Chondrocyte (in vitro differentiated cells): ENCODE data around the gene ZNF697. TPM values are rescaled to one million over a fixed set of nuclear protein-coding genes. Genes with fewer than 3 reads are reported as not detected.

Source experiments
- DNase-seq: peaks from one replicate; pipeline ENCODE4 v3.0.0; 2021; ENCODE audit warnings: mixed read lengths, low spot score
- H3K27ac Mint-ChIP-seq: one replicate; pipeline ENCODE4 v1.8.0; 2021; ENCODE audit warnings: mild to moderate bottlenecking, moderate library complexity, mixed read lengths; ENCODE audit not compliant: unreplicated experiment
- H3K27me3 Mint-ChIP-seq: 2 replicates; pipeline ENCODE4 v1.8.0; 2021; ENCODE audit warnings: low read depth, mixed read lengths
- H3K36me3 Mint-ChIP-seq: 2 replicates; pipeline ENCODE4 v1.8.0; 2021; ENCODE audit warnings: low read depth, mixed read lengths
- H3K4me1 Mint-ChIP-seq: 2 replicates; pipeline ENCODE4 v1.8.0; 2021; ENCODE audit warnings: low read depth, mild to moderate bottlenecking, mixed read lengths
- H3K4me3 Mint-ChIP-seq: one replicate; pipeline ENCODE4 v1.8.0; 2021; ENCODE audit warnings: mild to moderate bottlenecking, moderate library complexity, mixed read lengths; ENCODE audit not compliant: unreplicated experiment
- H3K9me3 Mint-ChIP-seq: 2 replicates; pipeline ENCODE4 v1.8.0; 2021; ENCODE audit warnings: low read depth, mixed read lengths
- CTCF ChIP-seq: fragments of 200-600 bp; sonication (generic); IDR thresholded peaks from 2 replicates; pipeline ENCODE4 v1.5.0; 2021; ENCODE audit warnings: antibody characterized with exemption, mild to moderate bottlenecking, moderate library complexity
- total RNA-seq: library from RNA; stranded (reverse); gene quantifications from 3 replicates; pipeline ENCODE4 v1.2.1, GENCODE V29; 2021

ZNF697 gene
- total RNA-seq, 1 donor from 2014 or later, result 13.6 TPM

GRCh38 chr1:119674835-119675289, 26.8 kb upstream of the ZNF697 start:
- Mint-ChIP-seq H3K27me3 (peaks cover 3% of the 10 kb centered on the region), H3K4me3 (peak overlapping the region; percentile 75)
- no peak for DNase-seq

GRCh38 chr1:119674111-119674526, 26.1 kb upstream of the ZNF697 start:
- Mint-ChIP-seq H3K4me1 (peaks cover 34% of the 10 kb centered on the region), H3K36me3 (no peaks in the 10 kb centered on the region), H3K4me3 (no peak overlapping the region), H3K27ac (peak overlapping the region; percentile 84), H3K9me3 (no peaks in the 10 kb centered on the region), H3K27me3 (no peaks in the 10 kb centered on the region)
- no peak for TF ChIP-seq CTCF
- no peak for DNase-seq

More at GRCh38 chr1:119674835-119675289, 26.8 kb upstream of the ZNF697 start:
- Mint-ChIP-seq H3K36me3 (no peaks in the 10 kb centered on the region), H3K27ac (no peak overlapping the region), H3K4me1 (peaks cover 34% of the 10 kb centered on the region), H3K9me3 (no peaks in the 10 kb centered on the region)
- no peak for TF ChIP-seq CTCF

- Mint-ChIP-seq H3K36me3 (no peaks in the 10 kb centered on the region), H3K27ac (peak overlapping the region; percentile 84), H3K27me3 (no peaks in the 10 kb centered on the region), H3K4me3 (no peak overlapping the region), H3K4me1 (peaks cover 34% of the 10 kb centered on the region), H3K9me3 (no peaks in the 10 kb centered on the region)
- DNase-seq, result no peak
- no peak for TF ChIP-seq CTCF
Observed at GRCh38 chr1:119673171-119673940, 25.3 kb upstream of the ZNF697 start.

GRCh38 chr1:119670898-119671297, 22.8 kb upstream of the ZNF697 start:
- Mint-ChIP-seq H3K4me1 (peaks cover 31% of the 10 kb centered on the region), H3K9me3 (no peaks in the 10 kb centered on the region), H3K4me3 (no peak overlapping the region), H3K27ac (no peak overlapping the region), H3K36me3 (no peaks in the 10 kb centered on the region), H3K27me3 (peaks cover 1% of the 10 kb centered on the region)
- no peak for DNase-seq
- TF ChIP-seq CTCF, result no peak

GRCh38 chr1:119667173-119667572, 19.1 kb upstream of the ZNF697 start:
- H3K27ac Mint-ChIP-seq, result no peak overlapping the region
- no peaks in the 10 kb centered on the region for H3K4me1 Mint-ChIP-seq
- no peak overlapping the region for H3K4me3 Mint-ChIP-seq
- no peaks in the 10 kb centered on the region for H3K36me3 Mint-ChIP-seq
- no peak for TF ChIP-seq CTCF
- H3K9me3 Mint-ChIP-seq, result no peaks in the 10 kb centered on the region
- peaks cover 6% of the 10 kb centered on the region for H3K27me3 Mint-ChIP-seq
- no peak for DNase-seq
